ENCODE measurements around the gene MEAF6.

The MEAF6 gene

DNA sequence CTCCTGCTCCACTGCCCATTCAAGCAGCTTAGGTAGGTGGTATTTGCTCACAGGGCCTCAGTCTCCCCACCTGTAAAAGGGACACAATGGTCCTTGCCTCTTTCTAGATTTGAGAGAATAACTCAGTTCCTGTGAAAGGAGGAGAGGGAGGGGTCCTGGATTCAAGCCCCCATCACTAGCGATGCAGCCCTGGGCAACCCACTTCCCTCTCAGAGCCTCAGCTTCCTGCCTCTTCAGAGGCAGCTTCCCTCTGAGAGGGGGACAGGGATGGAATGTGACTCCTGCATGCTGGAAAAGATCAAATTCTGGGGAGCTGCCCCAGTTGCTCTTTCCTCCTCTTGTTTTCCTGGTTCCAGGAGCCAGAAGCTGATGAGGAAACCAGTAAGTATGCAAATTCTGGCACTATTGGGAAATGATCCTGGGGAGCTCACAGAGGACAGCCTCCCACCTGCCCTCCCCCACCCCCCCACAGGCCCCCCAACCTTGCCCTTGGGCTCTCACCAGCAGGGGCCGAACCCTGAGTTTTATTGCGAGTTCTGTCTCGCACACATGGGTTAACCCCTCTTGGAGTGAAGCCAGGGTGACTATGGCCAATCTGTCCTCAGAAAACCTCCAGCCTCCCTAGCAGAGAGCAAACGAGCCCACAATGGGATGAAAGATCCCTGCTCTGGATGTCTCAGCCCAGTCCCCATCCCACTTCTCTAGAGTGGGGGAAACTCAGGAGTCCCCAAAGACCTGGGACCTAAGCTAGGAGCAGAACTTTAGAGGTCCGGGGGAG lies 28.5 kb downstream of the MEAF6 start:
- H3K79me2 ChIP-seq (ENCODE audit: control insufficient read depth, insufficient read depth, low read length) = no peaks in the 10 kb centered on the region
- peaks cover 2% of the 10 kb centered on the region for H3K79me1 ChIP-seq (ENCODE audit: low read length)
- no peak overlapping the region for H3K18ac ChIP-seq (ENCODE audit: low read length)
- H4K8ac ChIP-seq (ENCODE audit: low read depth, low read length) = no peak overlapping the region
- no peak for DNase-seq
- H3K36me3 ChIP-seq (ENCODE audit: control insufficient read depth, insufficient read depth, low read length) = peaks cover 4% of the 10 kb centered on the region
- H2BK120ac ChIP-seq (ENCODE audit: low read depth, low read length) = no peak overlapping the region
- H2BK5ac ChIP-seq (ENCODE audit: low read length) = no peak overlapping the region
- H2BK15ac ChIP-seq (replicated peaks; ENCODE audit: low read depth) = no peak overlapping the region
- peak overlapping the region; percentile 46 for H3K56ac ChIP-seq (ENCODE audit: low read length)
- H3K27ac ChIP-seq (ENCODE audit: low read depth, low read length) = no peak overlapping the region
- no peak overlapping the region for H3K23ac ChIP-seq (ENCODE audit: low read length)
- H3K4me3 ChIP-seq (ENCODE audit: low read length) = no peak overlapping the region
- H3K4me1 ChIP-seq (ENCODE audit: control insufficient read depth, low read depth, low read length) = no peaks in the 10 kb centered on the region
- H3K4ac ChIP-seq (ENCODE audit: low read depth, low read length) = no peak overlapping the region
- no peak overlapping the region for H2AK5ac ChIP-seq (ENCODE audit: low read length)
- no peak overlapping the region for H3K4me2 ChIP-seq (ENCODE audit: low read length)
- H4K5ac ChIP-seq (ENCODE audit: low read length) = no peak overlapping the region
- no CpG with 5 or more reads among the region's 6 CpGs for WGBS (ENCODE audit: extremely low coverage, insufficient coverage, low lambda C conversion rate)
- no peaks in the 10 kb centered on the region for H3K27me3 ChIP-seq (ENCODE audit: insufficient read depth, low read length, poor library complexity)
- no peak overlapping the region for H3K9ac ChIP-seq (ENCODE audit: low read length)

DNA sequence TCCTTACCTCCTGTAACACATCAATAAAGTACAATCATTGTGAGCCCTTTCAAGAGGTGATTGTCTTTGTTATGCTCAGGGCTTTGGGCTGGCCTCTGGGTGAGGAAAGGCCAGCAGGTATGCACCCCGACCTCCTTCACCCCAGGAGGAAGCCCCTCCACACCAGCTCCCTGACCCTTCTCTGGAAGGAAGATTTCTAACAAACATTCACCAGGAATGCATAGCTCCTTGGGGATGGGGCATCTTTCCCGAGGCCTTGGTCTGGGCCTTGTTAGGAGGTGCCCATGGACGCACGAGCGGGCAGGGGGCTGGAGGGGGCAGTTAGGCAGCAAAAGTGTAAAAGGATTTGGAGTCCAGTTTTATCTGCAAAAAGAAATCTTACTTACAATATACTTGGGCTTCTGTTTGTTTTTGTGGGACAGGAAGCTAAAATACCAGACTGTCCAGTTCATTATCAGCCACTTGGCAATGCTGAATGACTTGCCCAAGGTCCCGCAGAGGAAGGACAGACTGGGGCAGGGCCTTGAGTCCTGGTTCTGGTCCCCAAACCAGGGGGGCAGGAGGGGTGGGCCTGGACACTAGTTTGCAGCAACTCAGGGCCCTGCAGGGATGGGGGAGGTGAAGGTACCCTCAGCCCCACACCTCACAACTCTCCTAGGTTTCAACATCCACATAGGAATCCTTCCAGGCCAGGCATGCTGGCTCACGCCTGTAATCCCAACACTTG lies 30.1 kb downstream of the MEAF6 start:
- Histone ChIP-seq H3K4me1 (ENCODE audit: control insufficient read depth, low read depth, low read length) (no peaks in the 10 kb centered on the region), H3K79me1 (ENCODE audit: low read length) (peaks cover 2% of the 10 kb centered on the region), H2AK5ac (ENCODE audit: low read length) (no peak overlapping the region), H3K23ac (ENCODE audit: low read length) (no peak overlapping the region), H3K27ac (ENCODE audit: low read depth, low read length) (no peak overlapping the region), H3K4me2 (ENCODE audit: low read length) (no peak overlapping the region), H4K8ac (ENCODE audit: low read depth, low read length) (no peak overlapping the region), H3K9ac (ENCODE audit: low read length) (no peak overlapping the region), H3K4me3 (ENCODE audit: low read length) (no peak overlapping the region), H3K18ac (ENCODE audit: low read length) (no peak overlapping the region), H3K36me3 (ENCODE audit: control insufficient read depth, insufficient read depth, low read length) (peaks cover 13% of the 10 kb centered on the region), H3K79me2 (ENCODE audit: control insufficient read depth, insufficient read depth, low read length) (no peaks in the 10 kb centered on the region), H2BK15ac (replicated peaks; ENCODE audit: low read depth) (no peak overlapping the region), H3K4ac (ENCODE audit: low read depth, low read length) (no peak overlapping the region), H3K56ac (ENCODE audit: low read length) (peak overlapping the region; percentile 15), H2BK5ac (ENCODE audit: low read length) (no peak overlapping the region), H2BK120ac (ENCODE audit: low read depth, low read length) (no peak overlapping the region), H3K27me3 (ENCODE audit: insufficient read depth, low read length, poor library complexity) (no peaks in the 10 kb centered on the region), H4K5ac (ENCODE audit: low read length) (no peak overlapping the region)
- WGBS (ENCODE audit: extremely low coverage, insufficient coverage, low lambda C conversion rate) = no CpG with 5 or more reads among the region's 7 CpGs
- DNase-seq = no peak

DNA sequence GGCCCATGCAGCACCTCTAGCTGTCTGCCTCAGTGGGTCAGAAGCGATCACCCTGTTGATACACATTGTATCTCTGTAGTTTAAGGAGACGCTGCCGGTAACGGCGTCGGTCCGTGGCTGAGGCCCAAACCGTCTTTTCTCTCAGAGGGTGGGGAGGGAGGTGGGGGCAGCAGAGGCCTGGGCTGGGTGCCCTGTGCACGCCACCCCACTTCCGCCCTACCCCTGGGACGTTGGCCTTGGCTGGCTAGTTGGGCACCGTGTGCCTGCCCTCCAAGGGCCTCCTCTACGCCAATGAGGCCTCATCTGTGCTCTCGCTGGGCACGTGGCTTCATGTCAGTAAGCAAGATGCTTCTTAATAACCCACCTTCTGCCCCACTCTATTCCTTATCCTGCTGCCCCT lies 30.8 kb downstream of the MEAF6 start:
- no peak overlapping the region for H3K27ac ChIP-seq (ENCODE audit: low read depth, low read length)
- H3K36me3 ChIP-seq (ENCODE audit: control insufficient read depth, insufficient read depth, low read length) = peaks cover 13% of the 10 kb centered on the region
- WGBS (ENCODE audit: extremely low coverage, insufficient coverage, low lambda C conversion rate) = no CpG with 5 or more reads among the region's 15 CpGs

DNA sequence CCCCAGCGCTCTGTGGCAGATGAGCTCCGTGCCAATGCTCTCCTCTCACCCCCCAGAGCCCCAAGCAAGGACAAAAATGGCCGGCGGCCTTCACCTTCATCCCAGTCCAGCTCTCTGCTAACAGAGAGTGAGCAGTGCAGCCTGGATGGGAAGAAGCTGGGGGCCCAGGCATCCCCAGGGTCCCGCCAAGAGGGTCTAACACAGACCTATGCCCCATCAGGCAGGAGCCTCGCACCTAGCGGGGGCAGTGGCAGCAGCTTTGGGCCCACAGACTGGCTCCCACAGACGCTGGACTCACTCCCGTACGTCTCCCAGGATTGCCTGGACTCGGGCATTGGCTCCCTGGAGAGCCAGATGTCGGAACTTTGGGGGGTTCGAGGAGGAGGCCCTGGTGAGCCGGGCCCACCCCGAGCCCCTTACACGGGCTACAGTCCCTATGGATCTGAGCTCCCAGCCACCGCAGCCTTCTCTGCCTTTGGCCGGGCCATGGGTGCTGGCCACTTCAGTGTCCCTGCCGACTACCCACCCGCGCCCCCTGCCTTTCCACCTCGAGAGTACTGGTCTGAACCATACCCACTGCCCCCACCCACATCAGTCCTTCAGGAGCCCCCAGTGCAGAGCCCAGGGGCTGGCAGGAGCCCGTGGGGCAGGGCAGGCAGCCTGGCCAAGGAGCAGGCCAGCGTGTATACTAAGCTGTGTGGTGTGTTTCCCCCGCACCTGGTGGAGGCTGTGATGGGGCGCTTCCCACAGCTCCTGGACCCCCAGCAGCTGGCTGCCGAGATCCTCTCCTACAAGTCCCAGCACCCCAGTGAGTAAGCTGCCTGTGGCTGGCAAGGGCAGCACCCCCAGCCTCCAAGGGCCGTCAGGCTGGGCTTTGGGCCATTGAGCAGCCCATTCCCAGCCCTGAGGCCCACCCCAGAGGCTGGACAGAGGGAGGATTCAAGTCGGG lies 31.5 kb downstream of the MEAF6 start:
- Histone ChIP-seq H3K4ac (ENCODE audit: low read depth, low read length) (no peak overlapping the region), H3K23ac (ENCODE audit: low read length) (no peak overlapping the region), H3K56ac (ENCODE audit: low read length) (no peak overlapping the region), H3K4me2 (ENCODE audit: low read length) (no peak overlapping the region), H3K27me3 (ENCODE audit: insufficient read depth, low read length, poor library complexity) (no peaks in the 10 kb centered on the region), H3K9ac (ENCODE audit: low read length) (no peak overlapping the region), H2BK5ac (ENCODE audit: low read length) (no peak overlapping the region), H4K8ac (ENCODE audit: low read depth, low read length) (no peak overlapping the region), H2AK5ac (ENCODE audit: low read length) (no peak overlapping the region), H2BK120ac (ENCODE audit: low read depth, low read length) (no peak overlapping the region), H3K36me3 (ENCODE audit: control insufficient read depth, insufficient read depth, low read length) (peaks cover 13% of the 10 kb centered on the region), H4K5ac (ENCODE audit: low read length) (no peak overlapping the region), H3K4me3 (ENCODE audit: low read length) (no peak overlapping the region), H3K18ac (ENCODE audit: low read length) (no peak overlapping the region), H3K79me1 (ENCODE audit: low read length) (peaks cover 9% of the 10 kb centered on the region), H3K27ac (ENCODE audit: low read depth, low read length) (no peak overlapping the region), H2BK15ac (replicated peaks; ENCODE audit: low read depth) (no peak overlapping the region), H3K4me1 (ENCODE audit: control insufficient read depth, low read depth, low read length) (no peaks in the 10 kb centered on the region), H3K79me2 (ENCODE audit: control insufficient read depth, insufficient read depth, low read length) (peaks cover 9% of the 10 kb centered on the region)
- DNase-seq = no peak
- no CpG with 5 or more reads among the region's 29 CpGs for WGBS (ENCODE audit: extremely low coverage, insufficient coverage, low lambda C conversion rate)

More for the DNA sequence above, 30.8 kb downstream of the MEAF6 start:
- H2BK120ac ChIP-seq (ENCODE audit: low read depth, low read length) = no peak overlapping the region
- H3K27me3 ChIP-seq (ENCODE audit: insufficient read depth, low read length, poor library complexity) = no peaks in the 10 kb centered on the region
- H2AK5ac ChIP-seq (ENCODE audit: low read length) = no peak overlapping the region
- H3K56ac ChIP-seq (ENCODE audit: low read length) = no peak overlapping the region
- H2BK15ac ChIP-seq (replicated peaks; ENCODE audit: low read depth) = no peak overlapping the region
- H4K8ac ChIP-seq (ENCODE audit: low read depth, low read length) = no peak overlapping the region
- no peak overlapping the region for H3K18ac ChIP-seq (ENCODE audit: low read length)
- no peak overlapping the region for H3K9ac ChIP-seq (ENCODE audit: low read length)
- H3K4me2 ChIP-seq (ENCODE audit: low read length) = no peak overlapping the region
- no peak overlapping the region for H3K23ac ChIP-seq (ENCODE audit: low read length)
- H3K79me1 ChIP-seq (ENCODE audit: low read length) = peaks cover 3% of the 10 kb centered on the region
- no peak overlapping the region for H3K4me3 ChIP-seq (ENCODE audit: low read length)
- H2BK5ac ChIP-seq (ENCODE audit: low read length) = no peak overlapping the region
- H3K4me1 ChIP-seq (ENCODE audit: control insufficient read depth, low read depth, low read length) = no peaks in the 10 kb centered on the region
- H4K5ac ChIP-seq (ENCODE audit: low read length) = no peak overlapping the region
- no peak for DNase-seq
- H3K4ac ChIP-seq (ENCODE audit: low read depth, low read length) = no peak overlapping the region
- H3K79me2 ChIP-seq (ENCODE audit: control insufficient read depth, insufficient read depth, low read length) = peaks cover 2% of the 10 kb centered on the region

GRCh38 chr1:37482004-37482785 lies 32.4 kb downstream of the MEAF6 start:
- no peak overlapping the region for H3K27ac ChIP-seq (ENCODE audit: low read depth, low read length)
- no peak overlapping the region for H3K18ac ChIP-seq (ENCODE audit: low read length)
- H2BK5ac ChIP-seq (ENCODE audit: low read length) = no peak overlapping the region
- no peak for DNase-seq
- H4K5ac ChIP-seq (ENCODE audit: low read length) = no peak overlapping the region
- H2AK5ac ChIP-seq (ENCODE audit: low read length) = no peak overlapping the region
- no peak overlapping the region for H2BK15ac ChIP-seq (replicated peaks; ENCODE audit: low read depth)
- H3K56ac ChIP-seq (ENCODE audit: low read length) = no peak overlapping the region
- no peak overlapping the region for H4K8ac ChIP-seq (ENCODE audit: low read depth, low read length)
- peaks cover 13% of the 10 kb centered on the region for H3K36me3 ChIP-seq (ENCODE audit: control insufficient read depth, insufficient read depth, low read length)
- no peak overlapping the region for H3K4me3 ChIP-seq (ENCODE audit: low read length)
- H3K23ac ChIP-seq (ENCODE audit: low read length) = no peak overlapping the region
- WGBS (ENCODE audit: extremely low coverage, insufficient coverage, low lambda C conversion rate) = no CpG with 5 or more reads among the region's 18 CpGs
- no peak overlapping the region for H3K4me2 ChIP-seq (ENCODE audit: low read length)
- H3K4ac ChIP-seq (ENCODE audit: low read depth, low read length) = no peak overlapping the region
- H3K27me3 ChIP-seq (ENCODE audit: insufficient read depth, low read length, poor library complexity) = no peaks in the 10 kb centered on the region
- H3K9ac ChIP-seq (ENCODE audit: low read length) = no peak overlapping the region
- no peak overlapping the region for H2BK120ac ChIP-seq (ENCODE audit: low read depth, low read length)
- H3K4me1 ChIP-seq (ENCODE audit: control insufficient read depth, low read depth, low read length) = peaks cover under 1% of the 10 kb centered on the region
- H3K79me1 ChIP-seq (ENCODE audit: low read length) = peaks cover 11% of the 10 kb centered on the region
- H3K79me2 ChIP-seq (ENCODE audit: control insufficient read depth, insufficient read depth, low read length) = peaks cover 14% of the 10 kb centered on the region

Data from mesendoderm (in vitro differentiated cells).